Activated CD8-positive, alpha-beta memory T cell treated with anti-CD3 and anti-CD28 coated beads, Interleukin-2, amount 10 ng/mL, durations not matched to agents 7 days and 5 days (primary cell): Measurements from ENCODE around the gene MAP4K2. TPM values are rescaled to one million over a fixed set of nuclear protein-coding genes. Genes with fewer than 3 reads are reported as not detected.
A peak's percentile ranks its signal among the peaks of the same experiment; 100 is the strongest.

Source experiments
- ATAC-seq: fragments of 150-1000 bp; cut with Tn5 transposase; one replicate; pipeline ENCODE4 v1.10.0; 2021; ENCODE audit warnings: moderate library complexity
- CTCF ChIA-PET: fragments of 350-600 bp; sonication (Branson Sonifier 250); formaldehyde crosslinking; loops from one replicate; lab custom pipeline; 2021; ENCODE audit warnings: antibody characterized with exemption; lab: Charles Lee
- DNase-seq: peaks from one replicate; pipeline ENCODE4 v3.0.0-alpha.2; 2020
- H3K27ac Mint-ChIP-seq: one replicate; pipeline ENCODE4 v1.8.0; 2021; ENCODE audit warnings: mild to moderate bottlenecking, mixed read lengths
- H3K27me3 Mint-ChIP-seq: one replicate; pipeline ENCODE4 v1.8.0; 2021; ENCODE audit warnings: mixed read lengths
- H3K36me3 Mint-ChIP-seq: one replicate; pipeline ENCODE4 v1.8.0; 2021; ENCODE audit warnings: mild to moderate bottlenecking, mixed read lengths
- H3K4me1 Mint-ChIP-seq: one replicate; pipeline ENCODE4 v1.8.0; 2021; ENCODE audit warnings: mixed read lengths
- H3K4me3 Mint-ChIP-seq: one replicate; pipeline ENCODE4 v1.8.0; 2021; ENCODE audit warnings: mild to moderate bottlenecking, moderate library complexity, mixed read lengths
- H3K9me3 Mint-ChIP-seq: one replicate; pipeline ENCODE4 v1.8.0; 2022; ENCODE audit warnings: low read depth, mixed read lengths
- total RNA-seq, 2 experiments: library from RNA; stranded (reverse); gene quantifications; one replicate each; pipeline ENCODE4 v1.2.3, GENCODE V29; 2021

MAP4K2 gene
- total RNA-seq, 2 experiments from 2014 or later: 61.1 to 65.0 TPM

DNA sequence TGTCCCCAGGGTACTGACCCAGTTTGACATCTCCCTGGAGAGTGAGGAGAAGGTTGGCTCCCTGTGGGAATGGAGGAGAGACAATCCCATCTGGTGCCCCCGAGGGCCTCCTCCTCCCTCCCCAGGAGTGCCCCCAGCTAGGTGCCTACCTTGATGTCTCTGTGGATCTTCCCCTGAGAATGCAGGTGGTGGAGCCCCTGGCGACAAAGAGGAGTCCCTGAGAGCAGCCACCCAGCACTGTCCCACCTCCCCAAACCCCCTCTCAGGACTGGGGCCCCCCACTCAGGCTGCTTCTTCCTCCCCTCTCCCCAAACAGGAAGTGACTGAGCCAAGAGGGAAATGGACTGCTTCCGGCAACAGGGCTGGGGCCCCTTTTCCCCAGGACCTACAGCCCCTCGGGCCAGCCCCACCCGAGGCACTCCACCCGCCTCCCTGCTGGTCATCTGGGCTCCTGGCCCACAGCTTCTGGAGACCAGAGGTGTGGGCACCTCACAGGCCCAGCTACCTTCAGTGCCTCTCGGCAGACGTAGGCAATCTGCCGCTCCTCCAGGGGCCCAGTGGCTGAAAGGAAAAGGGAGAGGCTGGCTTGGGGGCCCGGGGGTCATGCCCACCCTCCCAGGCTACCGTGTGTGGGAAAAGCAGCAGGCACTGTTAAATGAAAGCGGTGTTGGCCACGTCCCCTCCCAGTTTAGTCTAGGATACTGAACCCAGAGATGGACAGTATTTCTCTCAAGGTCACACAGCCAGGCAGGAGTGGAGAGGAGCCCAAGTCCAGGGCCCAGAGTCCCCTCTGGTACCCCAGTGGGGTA, 1.2 kb downstream of the MAP4K2 start:
- peak overlapping the region; percentile 73 for H3K27ac Mint-ChIP-seq
- CTCF ChIA-PET: no interaction called here
- H3K4me1 Mint-ChIP-seq: peaks cover 15% of the 10 kb centered on the region
- H3K4me3 Mint-ChIP-seq: peak overlapping the region; percentile 80
- no peaks in the 10 kb centered on the region for H3K27me3 Mint-ChIP-seq
- H3K36me3 Mint-ChIP-seq: peaks cover 4% of the 10 kb centered on the region
- ATAC-seq: no peak
- DNase-seq: no peak
- H3K9me3 Mint-ChIP-seq: no peaks in the 10 kb centered on the region

- H3K27me3 Mint-ChIP-seq: no peaks in the 10 kb centered on the region
- H3K4me1 Mint-ChIP-seq: peaks cover 22% of the 10 kb centered on the region
- peaks cover 7% of the 10 kb centered on the region for H3K36me3 Mint-ChIP-seq
- peak overlapping the region; percentile 73 for H3K27ac Mint-ChIP-seq
- ATAC-seq (no peak), DNase-seq (no peak)
- CTCF ChIA-PET: interaction anchor here (0.8 to 1.5 kb wide), 3 partner anchors 9 to 14 kb away, joined by 3 to 5 read pairs (median 3); partner anchors contain the start of gene MEN1
- peak overlapping the region; percentile 80 for H3K4me3 Mint-ChIP-seq
- H3K9me3 Mint-ChIP-seq: no peaks in the 10 kb centered on the region
Observed at GRCh38 chr11:64801158-64801464, 1.9 kb downstream of the MAP4K2 start.

GRCh38 chr11:64800303-64801157, 2.5 kb downstream of the MAP4K2 start:
- peaks cover 7% of the 10 kb centered on the region for H3K36me3 Mint-ChIP-seq
- no peaks in the 10 kb centered on the region for H3K27me3 Mint-ChIP-seq
- H3K4me3 Mint-ChIP-seq: no peak overlapping the region
- CTCF ChIA-PET: interaction anchor here (0.8 to 1.5 kb wide), 3 partner anchors 10 to 14 kb away, joined by 3 to 5 read pairs (median 3); partner anchors contain the start of gene MEN1
- DNase-seq: no peak
- H3K4me1 Mint-ChIP-seq: peaks cover 22% of the 10 kb centered on the region
- no peak for ATAC-seq
- H3K9me3 Mint-ChIP-seq: no peaks in the 10 kb centered on the region
- H3K27ac Mint-ChIP-seq: no peak overlapping the region

DNA sequence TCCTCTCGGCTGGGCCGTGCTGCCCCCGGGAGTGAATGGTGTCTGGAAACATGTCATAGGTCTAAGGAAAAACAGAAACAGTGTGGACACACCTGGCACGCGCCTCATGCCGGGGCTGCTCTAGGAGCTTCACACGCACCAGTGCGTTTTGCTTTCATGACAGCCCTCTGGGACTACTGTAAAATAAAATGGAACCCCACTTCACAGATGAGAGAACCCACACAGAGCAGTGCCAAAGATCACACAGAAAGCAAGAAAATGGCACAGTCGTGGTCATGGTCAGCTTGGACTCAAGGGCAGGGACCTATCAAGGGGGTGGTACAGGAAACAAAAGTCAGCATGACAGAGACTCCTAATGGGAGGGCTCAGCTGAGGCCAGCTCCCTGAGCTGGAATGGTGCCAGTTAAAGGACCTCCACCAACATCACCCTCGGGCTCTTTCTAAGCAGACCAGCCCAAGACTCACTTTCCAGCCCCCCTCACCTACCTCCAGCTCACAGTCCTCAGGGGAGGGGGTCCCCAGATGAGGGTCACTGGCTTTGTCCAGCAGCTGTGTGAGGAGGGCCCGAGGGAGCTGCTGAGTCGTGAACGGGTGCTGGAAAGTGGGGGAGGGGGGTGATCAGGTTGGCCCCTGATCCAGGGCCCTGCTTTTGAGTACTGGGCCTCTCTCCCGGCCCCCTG, 3.3 kb downstream of the MAP4K2 start:
- H3K4me3 Mint-ChIP-seq: no peak overlapping the region
- H3K9me3 Mint-ChIP-seq: no peaks in the 10 kb centered on the region
- CTCF ChIA-PET: interaction anchor here (1.3 to 2.3 kb wide), 3 partner anchors 11 to 21 kb away, joined by 5 to 6 read pairs (median 5); partner anchors contain the start of genes MEN1 and SF1
- no peak for ATAC-seq
- H3K4me1 Mint-ChIP-seq: peaks cover 23% of the 10 kb centered on the region
- no peaks in the 10 kb centered on the region for H3K27me3 Mint-ChIP-seq
- peaks cover 7% of the 10 kb centered on the region for H3K36me3 Mint-ChIP-seq
- H3K27ac Mint-ChIP-seq: no peak overlapping the region
- DNase-seq: no peak

DNA sequence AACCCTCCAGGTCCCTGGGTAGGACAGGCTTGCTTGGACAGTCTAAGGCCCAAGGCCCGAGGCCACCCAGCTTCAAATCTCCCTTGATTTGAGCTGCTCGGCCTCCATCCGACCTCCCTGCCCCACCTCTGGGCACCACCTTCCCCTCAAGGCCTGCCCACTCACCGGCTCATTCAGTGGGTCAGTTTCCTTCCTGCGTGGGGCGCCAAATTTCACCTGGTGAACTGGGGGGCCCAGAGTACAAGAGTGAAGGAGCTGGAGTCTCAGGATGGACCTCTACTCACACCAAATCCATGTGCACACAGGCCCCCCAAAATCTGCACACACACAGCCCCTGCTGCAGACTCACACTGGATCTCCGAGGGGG, 3.8 kb downstream of the MAP4K2 start:
- DNase-seq (no peak), ATAC-seq (no peak)
- no peak overlapping the region for H3K27ac Mint-ChIP-seq
- H3K9me3 Mint-ChIP-seq: no peaks in the 10 kb centered on the region
- peaks cover 7% of the 10 kb centered on the region for H3K36me3 Mint-ChIP-seq
- peaks cover 27% of the 10 kb centered on the region for H3K4me1 Mint-ChIP-seq
- H3K27me3 Mint-ChIP-seq: no peaks in the 10 kb centered on the region
- CTCF ChIA-PET: interaction anchor here (1.3 to 2.3 kb wide), 2 partner anchors 12 to 20 kb away, joined by 5 to 6 read pairs; partner anchors contain the start of genes MEN1 and SF1
- H3K4me3 Mint-ChIP-seq: no peak overlapping the region

GRCh38 chr11:64796757-64797541, 6.1 kb downstream of the MAP4K2 start:
- Mint-ChIP-seq H3K27me3 (no peaks in the 10 kb centered on the region), H3K36me3 (peaks cover 7% of the 10 kb centered on the region), H3K4me3 (no peak overlapping the region), H3K4me1 (peaks cover 26% of the 10 kb centered on the region), H3K27ac (no peak overlapping the region), H3K9me3 (no peaks in the 10 kb centered on the region)
- CTCF ChIA-PET: interaction anchor here (1.2 kb wide), 1 partner anchor 9 kb away, joined by 3 read pairs; no protein-coding TSS in a partner anchor
- no peak for DNase-seq
- ATAC-seq: no peak

DNA sequence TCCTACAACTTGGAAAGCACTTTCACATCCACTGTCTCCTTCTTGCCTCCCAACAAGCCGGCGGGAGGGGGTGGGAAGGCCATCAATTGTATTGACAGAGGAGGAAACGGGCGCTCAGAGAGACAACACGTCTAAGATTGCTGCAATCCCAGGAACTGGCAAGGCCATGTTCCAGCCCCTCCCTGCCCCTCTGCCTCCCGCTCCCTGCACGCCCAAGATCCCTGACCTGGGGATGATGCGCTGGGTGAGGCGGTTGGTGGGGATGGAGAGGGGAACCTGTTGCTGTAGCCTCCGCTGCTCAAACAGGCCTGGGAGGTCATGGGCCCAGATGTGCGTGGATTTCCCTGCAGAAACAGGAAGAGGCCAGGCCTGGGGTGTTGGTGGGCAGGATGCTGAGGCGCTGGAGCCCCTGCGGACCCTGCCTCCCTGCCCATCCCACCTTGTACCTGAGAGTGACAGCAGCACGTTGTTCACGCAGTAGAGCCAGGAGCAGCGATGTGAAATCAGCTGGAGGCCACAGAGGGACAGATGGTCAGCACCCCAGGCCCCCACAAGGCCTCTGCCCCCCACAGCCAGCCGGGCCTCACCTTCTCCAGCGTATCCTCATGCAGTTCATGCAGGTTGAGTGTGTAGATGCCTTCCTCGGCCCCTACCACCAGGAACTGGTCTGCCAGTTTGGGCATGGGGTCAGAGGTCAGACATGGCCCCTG, 6.8 kb downstream of the MAP4K2 start:
- H3K27me3 Mint-ChIP-seq: no peaks in the 10 kb centered on the region
- ATAC-seq (no peak), DNase-seq (no peak)
- H3K36me3 Mint-ChIP-seq: peaks cover 7% of the 10 kb centered on the region
- no peak overlapping the region for H3K4me3 Mint-ChIP-seq
- no peak overlapping the region for H3K27ac Mint-ChIP-seq
- H3K9me3 Mint-ChIP-seq: no peaks in the 10 kb centered on the region
- H3K4me1 Mint-ChIP-seq: peaks cover 24% of the 10 kb centered on the region
- CTCF ChIA-PET: interaction anchor here (1.2 kb wide), 1 partner anchor 9 kb away, joined by 3 read pairs; no protein-coding TSS in a partner anchor

DNA sequence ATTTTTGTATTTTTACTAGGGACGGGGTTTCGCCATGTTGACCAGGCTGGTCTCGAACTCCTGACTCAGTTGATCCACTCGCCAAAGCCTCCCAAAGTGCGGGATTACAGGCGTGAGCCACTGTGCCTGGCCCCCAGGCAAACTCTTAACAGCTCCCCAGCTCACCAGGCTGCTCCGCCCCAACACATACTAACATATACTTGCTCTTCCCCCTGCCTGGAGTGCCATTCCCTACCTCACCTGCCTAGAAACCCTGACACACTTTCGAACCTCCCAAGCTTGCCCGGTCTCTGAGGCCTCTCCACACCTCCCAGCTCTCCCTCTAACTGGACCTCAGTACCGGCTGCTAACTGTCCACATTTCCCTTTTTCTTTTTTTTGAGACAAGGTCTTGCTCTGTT, 8.5 kb downstream of the MAP4K2 start:
- DNase-seq: no peak
- CTCF ChIA-PET: interaction anchor here (1.0 to 1.4 kb wide), 3 partner anchors 16 to 467 kb away, joined by 3 read pairs; partner anchors contain the start of genes POLA2 and SF1
- no peaks in the 10 kb centered on the region for H3K9me3 Mint-ChIP-seq
- H3K4me1 Mint-ChIP-seq: peaks cover 24% of the 10 kb centered on the region
- ATAC-seq: no peak
- peaks cover 7% of the 10 kb centered on the region for H3K36me3 Mint-ChIP-seq
- peak overlapping the region; percentile 3 for H3K27ac Mint-ChIP-seq
- no peak overlapping the region for H3K4me3 Mint-ChIP-seq
- no peaks in the 10 kb centered on the region for H3K27me3 Mint-ChIP-seq

DNA sequence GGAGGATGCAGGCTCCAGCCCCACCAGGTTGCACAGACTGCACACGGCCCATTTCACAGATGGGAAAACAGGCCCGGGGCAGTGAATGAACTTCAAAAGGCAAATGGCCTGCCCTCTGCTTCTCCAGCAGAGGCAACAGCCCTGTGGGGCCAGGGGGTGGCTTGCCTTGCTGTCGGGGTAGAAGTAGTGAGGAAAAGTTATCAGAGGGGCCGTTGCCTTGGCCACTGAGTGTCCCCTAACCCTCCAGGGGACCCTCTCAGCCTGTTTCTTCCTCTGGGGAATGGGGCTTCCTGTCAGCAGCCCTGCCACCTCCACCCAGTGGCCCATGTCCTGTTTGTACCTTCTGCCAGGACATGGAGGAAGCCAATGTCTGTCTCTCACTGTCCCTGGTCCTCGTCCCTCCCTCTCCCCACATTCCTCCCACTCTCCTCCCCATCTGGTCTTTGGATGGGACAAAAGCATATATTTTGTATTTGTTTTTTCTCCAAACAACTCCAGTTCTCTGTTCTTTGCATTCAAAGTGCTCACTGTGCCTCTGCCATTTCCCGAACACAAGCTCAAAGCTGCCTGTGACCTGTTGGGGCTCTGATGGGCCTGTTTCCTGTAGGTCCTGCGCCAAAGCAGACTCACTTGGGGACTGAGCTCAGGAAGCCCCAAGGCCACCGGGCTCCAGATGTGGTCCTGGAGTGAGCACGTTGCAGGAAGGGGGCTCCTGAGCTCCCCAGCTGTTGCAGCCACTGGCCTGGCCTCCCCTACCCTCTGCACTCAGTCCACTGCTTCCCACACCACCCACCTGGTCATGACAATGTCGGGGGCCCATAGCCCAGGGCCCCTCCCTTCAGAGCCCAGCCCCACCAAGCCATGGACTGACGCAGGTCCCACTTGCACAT, 9.5 kb downstream of the MAP4K2 start:
- no peak overlapping the region for H3K4me3 Mint-ChIP-seq
- peak overlapping the region; percentile 66 for H3K27ac Mint-ChIP-seq
- CTCF ChIA-PET: interaction anchor here (1.4 kb wide), 1 partner anchor 15 kb away, joined by 3 read pairs; the partner anchor contains the start of gene SF1
- no peak for DNase-seq
- H3K36me3 Mint-ChIP-seq: peaks cover 3% of the 10 kb centered on the region
- ATAC-seq: no peak
- H3K4me1 Mint-ChIP-seq: peaks cover 20% of the 10 kb centered on the region
- H3K9me3 Mint-ChIP-seq: no peaks in the 10 kb centered on the region
- no peaks in the 10 kb centered on the region for H3K27me3 Mint-ChIP-seq

GRCh38 chr11:64792482-64792881, 10.5 kb downstream of the MAP4K2 start:
- Mint-ChIP-seq H3K4me3 (no peak overlapping the region), H3K9me3 (no peaks in the 10 kb centered on the region), H3K4me1 (peaks cover 20% of the 10 kb centered on the region), H3K27me3 (no peaks in the 10 kb centered on the region), H3K36me3 (peaks cover 3% of the 10 kb centered on the region), H3K27ac (peak overlapping the region; percentile 4)
- ATAC-seq (no peak), DNase-seq (no peak)
- CTCF ChIA-PET: interaction anchor here (1.0 kb wide), 1 partner anchor 54 kb away, joined by 3 read pairs; no protein-coding TSS in a partner anchor

GRCh38 chr11:64791781-64792291, 11.2 kb downstream of the MAP4K2 start:
- H3K9me3 Mint-ChIP-seq: no peaks in the 10 kb centered on the region
- H3K36me3 Mint-ChIP-seq: peaks cover 3% of the 10 kb centered on the region
- DNase-seq: no peak
- no peak for ATAC-seq
- no peak overlapping the region for H3K4me3 Mint-ChIP-seq
- CTCF ChIA-PET: interaction anchor here (1.0 kb wide), 1 partner anchor 54 kb away, joined by 3 read pairs; no protein-coding TSS in a partner anchor
- H3K27me3 Mint-ChIP-seq: no peaks in the 10 kb centered on the region
- peak overlapping the region; percentile 36 for H3K27ac Mint-ChIP-seq
- peaks cover 20% of the 10 kb centered on the region for H3K4me1 Mint-ChIP-seq
